ENCODE results near the gene MTA3.

MTA3 gene

DNA sequence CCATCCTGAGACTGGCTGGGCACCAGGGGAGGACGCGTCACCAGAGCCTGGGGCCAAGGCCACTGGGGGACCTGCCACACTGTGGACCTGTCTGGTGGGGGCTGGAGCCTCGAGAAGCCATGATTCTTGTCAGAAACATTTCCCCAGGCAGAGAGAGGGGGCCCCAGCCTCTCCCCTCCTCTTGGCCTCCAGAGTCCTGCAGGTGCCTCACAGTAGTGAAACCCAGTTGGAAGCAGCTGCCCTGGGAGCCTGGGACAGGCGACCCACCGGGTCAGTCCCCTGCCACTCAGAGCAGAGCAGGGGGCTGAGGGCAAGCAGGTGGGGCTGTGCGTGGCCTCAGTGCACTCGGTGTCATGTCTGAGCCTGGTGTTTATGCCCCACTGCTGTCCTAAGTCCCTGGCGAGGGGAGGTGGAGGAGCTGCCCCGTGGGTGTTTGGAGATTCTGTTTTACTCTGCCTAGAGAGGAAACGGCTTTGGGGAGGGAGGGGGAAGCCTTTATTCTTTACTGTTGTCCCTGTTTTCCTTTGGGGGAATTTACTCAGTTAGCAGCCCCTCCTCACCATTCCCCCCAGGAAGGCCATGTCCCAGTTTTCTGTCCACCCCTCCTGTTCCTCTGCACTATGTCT lies 187.8 kb downstream of the MTA3 start:
- peaks cover 22 to 59% (median 49%) of the 10 kb centered on the region in 4 experiments for H3K4me1 ChIP-seq (ENCODE audit: control extremely low read depth in 1 of 4, control insufficient read depth in 4 of 4, insufficient read depth in 4 of 4, low read length in 3 of 4)
- CTCF ChIA-PET: interaction anchor here (1.2 to 2.3 kb wide), 2 partner anchors 11 to 36 kb away, joined by 3 to 5 read pairs; partner anchors contain the start of gene HAAO

DNA sequence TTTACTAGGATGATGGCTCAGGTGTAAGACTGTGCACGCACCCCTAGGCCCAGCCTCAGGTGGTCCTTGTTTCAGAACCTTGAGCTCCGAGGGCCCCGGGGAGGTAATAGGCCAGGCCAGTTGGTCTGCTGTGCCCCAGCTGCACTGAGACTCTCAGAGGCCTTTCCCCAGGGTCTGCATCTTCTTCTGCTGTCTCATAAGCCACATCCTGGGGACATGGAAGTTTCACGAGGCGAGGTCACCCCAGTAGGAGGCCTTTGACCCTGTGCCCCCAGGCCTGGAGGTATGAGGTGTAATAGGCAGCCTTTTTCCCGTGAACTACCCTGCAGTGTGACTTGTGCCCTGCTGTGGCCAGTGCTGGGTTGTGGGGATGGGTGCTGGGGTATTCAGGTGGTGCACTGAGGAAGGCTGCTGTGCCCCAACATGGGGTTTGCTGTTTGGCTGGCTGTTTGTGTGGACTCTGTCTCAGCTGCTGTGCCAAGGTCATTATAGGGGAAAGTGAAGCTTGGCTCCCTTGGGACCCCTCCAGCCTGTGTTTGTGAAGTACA lies 188.6 kb downstream of the MTA3 start:
- H3K4me1 ChIP-seq (ENCODE audit: control extremely low read depth in 1 of 4, control insufficient read depth in 4 of 4, insufficient read depth in 4 of 4, low read length in 3 of 4): peaks cover 14 to 51% (median 41%) of the 10 kb centered on the region in 4 experiments
- WGBS (ENCODE audit: insufficient coverage): 88% methylated on average over 5 of the region's 6 CpGs
- no peak for DNase-seq
- no peaks in the 10 kb centered on the region for H3K9me3 ChIP-seq (ENCODE audit: control extremely low read depth in 1 of 5, control insufficient read depth in 4 of 5, insufficient read depth in 2 of 5, low read depth in 1 of 5, low read length in 4 of 5)
- no peak overlapping the region for H3K4me3 ChIP-seq (ENCODE audit: control insufficient read depth in 1 of 7, extremely low read depth in 1 of 7, insufficient read depth in 4 of 7, low read depth in 2 of 7, low read length in 6 of 7)
- H3K27ac ChIP-seq (ENCODE audit: insufficient read depth in 1 of 2, low read depth in 1 of 2, low read length in 2 of 2, poor library complexity in 1 of 2, severe bottlenecking in 2 of 2): no peak overlapping the region
- ChIA-PET POLR2A (interaction anchor here (0.6 kb wide), 1 partner anchor 481 kb away, joined by 5 read pairs; no protein-coding TSS in a partner anchor), CTCF (interaction anchor here (1.5 kb wide), 1 partner anchor 10 kb away, joined by 3 read pairs; no protein-coding TSS in a partner anchor)
- H3K27me3 ChIP-seq (replicated peaks in 2 of 5; ENCODE audit: control insufficient read depth in 4 of 5, insufficient read depth in 5 of 5, low read length in 4 of 5): no peaks in the 10 kb centered on the region
- no peaks in the 10 kb centered on the region for H3K36me3 ChIP-seq (ENCODE audit: control insufficient read depth in 4 of 4, insufficient read depth in 4 of 4, low read length in 3 of 4)

More for the DNA sequence above, 187.8 kb downstream of the MTA3 start:
- Histone ChIP-seq H3K36me3 (ENCODE audit: control insufficient read depth in 4 of 4, insufficient read depth in 4 of 4, low read length in 3 of 4) (no peaks in the 10 kb centered on the region), H3K27me3 (replicated peaks in 2 of 5; ENCODE audit: control insufficient read depth in 4 of 5, insufficient read depth in 5 of 5, low read length in 4 of 5) (no peaks in the 10 kb centered on the region), H3K4me3 (ENCODE audit: control insufficient read depth in 1 of 7, extremely low read depth in 1 of 7, insufficient read depth in 4 of 7, low read depth in 2 of 7, low read length in 6 of 7) (no peak overlapping the region), H3K9me3 (ENCODE audit: control extremely low read depth in 1 of 5, control insufficient read depth in 4 of 5, insufficient read depth in 2 of 5, low read depth in 1 of 5, low read length in 4 of 5) (no peaks in the 10 kb centered on the region), H3K27ac (ENCODE audit: insufficient read depth in 1 of 2, low read depth in 1 of 2, low read length in 2 of 2, poor library complexity in 1 of 2, severe bottlenecking in 2 of 2) (no peak overlapping the region)
- no peak for DNase-seq
- POLR2A ChIA-PET: no interaction called here
- 96% methylated on average over 7 of the region's 10 CpGs for WGBS (ENCODE audit: insufficient coverage)

DNA sequence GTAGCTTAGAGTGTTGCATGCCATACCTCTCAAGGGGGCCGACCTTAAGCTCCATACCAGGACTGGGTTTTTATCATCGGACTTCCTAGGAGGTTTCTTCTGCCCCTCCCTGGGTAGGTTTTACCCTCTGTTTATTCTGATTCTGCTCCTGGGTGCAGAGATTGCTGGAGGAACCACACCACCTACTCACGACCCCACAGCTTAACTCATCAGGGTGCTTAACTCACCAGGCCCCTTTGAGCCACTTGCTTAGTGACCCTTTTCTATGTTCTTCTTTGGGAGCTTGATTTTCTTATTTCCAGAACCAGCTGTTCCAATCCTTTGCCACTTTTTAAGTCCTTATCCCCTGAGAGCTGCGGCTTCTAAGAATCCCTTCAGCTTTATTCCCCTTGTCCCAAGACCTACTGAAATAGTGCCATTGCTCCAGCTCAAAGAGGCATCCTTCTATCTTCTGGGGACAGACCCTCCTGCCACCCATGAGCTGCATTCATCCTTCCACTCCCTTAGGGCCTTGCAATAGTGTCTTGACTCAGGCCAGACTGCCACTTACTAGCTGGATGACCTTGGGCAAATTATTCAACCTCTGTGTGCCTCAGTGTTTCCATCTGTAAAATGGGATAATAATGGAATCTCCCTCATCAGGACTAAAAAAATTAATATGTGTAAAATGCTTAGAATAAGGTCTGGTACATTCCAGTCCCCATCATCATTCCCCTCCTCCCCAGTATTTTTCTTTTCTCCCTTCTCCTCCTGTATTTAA lies 189.7 kb downstream of the MTA3 start:
- no peaks in the 10 kb centered on the region for H3K36me3 ChIP-seq (ENCODE audit: control insufficient read depth in 4 of 4, insufficient read depth in 4 of 4, low read length in 3 of 4)
- WGBS (ENCODE audit: insufficient coverage): 96% methylated on average over 4 of the region's 4 CpGs
- DNase-seq: no peak
- no peaks in the 10 kb centered on the region for H3K9me3 ChIP-seq (ENCODE audit: control extremely low read depth in 1 of 5, control insufficient read depth in 4 of 5, insufficient read depth in 2 of 5, low read depth in 1 of 5, low read length in 4 of 5)
- ChIA-PET CTCF (interaction anchor here (0.8 to 1.5 kb wide), 5 partner anchors 9 to 47 kb away, joined by 3 to 6 read pairs (median 3); no protein-coding TSS in a partner anchor), POLR2A (interaction anchor here (0.6 kb wide), 1 partner anchor 480 kb away, joined by 5 read pairs; no protein-coding TSS in a partner anchor)
- H3K4me1 ChIP-seq (ENCODE audit: control extremely low read depth in 1 of 4, control insufficient read depth in 4 of 4, insufficient read depth in 4 of 4, low read length in 3 of 4): peaks cover 6 to 41% (median 31%) of the 10 kb centered on the region in 4 experiments
- H3K27me3 ChIP-seq (replicated peaks in 2 of 5; ENCODE audit: control insufficient read depth in 4 of 5, insufficient read depth in 5 of 5, low read length in 4 of 5): no peaks in the 10 kb centered on the region
- H3K27ac ChIP-seq (ENCODE audit: insufficient read depth in 1 of 2, low read depth in 1 of 2, low read length in 2 of 2, poor library complexity in 1 of 2, severe bottlenecking in 2 of 2): no peak overlapping the region
- no peak overlapping the region for H3K4me3 ChIP-seq (ENCODE audit: control insufficient read depth in 1 of 7, extremely low read depth in 1 of 7, insufficient read depth in 4 of 7, low read depth in 2 of 7, low read length in 6 of 7)

DNA sequence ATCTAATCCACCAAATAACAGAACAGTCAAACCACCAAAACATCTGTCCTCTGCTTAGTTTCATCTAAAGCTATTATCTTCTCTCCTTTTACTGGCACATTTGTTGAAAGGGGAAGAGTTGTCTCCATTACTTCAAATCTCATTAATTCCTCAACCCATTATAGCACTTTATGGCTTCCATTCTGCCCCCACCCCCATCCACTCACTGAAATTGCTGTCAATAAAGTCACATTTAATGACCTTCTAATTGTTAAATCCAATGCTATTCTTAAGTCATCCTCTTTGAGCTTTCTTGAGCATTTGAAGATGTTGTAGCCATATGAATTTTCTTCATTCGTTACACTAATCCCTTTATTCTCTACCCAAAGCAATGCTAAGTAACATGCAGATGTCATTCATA lies 190.3 kb downstream of the MTA3 start:
- Histone ChIP-seq H3K4me3 (ENCODE audit: control insufficient read depth in 1 of 7, extremely low read depth in 1 of 7, insufficient read depth in 4 of 7, low read depth in 2 of 7, low read length in 6 of 7) (no peak overlapping the region), H3K27me3 (replicated peaks in 2 of 5; ENCODE audit: control insufficient read depth in 4 of 5, insufficient read depth in 5 of 5, low read length in 4 of 5) (no peaks in the 10 kb centered on the region), H3K9me3 (ENCODE audit: control extremely low read depth in 1 of 5, control insufficient read depth in 4 of 5, insufficient read depth in 2 of 5, low read depth in 1 of 5, low read length in 4 of 5) (no peaks in the 10 kb centered on the region), H3K27ac (ENCODE audit: insufficient read depth in 1 of 2, low read depth in 1 of 2, low read length in 2 of 2, poor library complexity in 1 of 2, severe bottlenecking in 2 of 2) (no peak overlapping the region), H3K4me1 (ENCODE audit: control extremely low read depth in 1 of 4, control insufficient read depth in 4 of 4, insufficient read depth in 4 of 4, low read length in 3 of 4) (peaks cover 4 to 40% (median 31%) of the 10 kb centered on the region in 4 experiments), H3K36me3 (ENCODE audit: control insufficient read depth in 4 of 4, insufficient read depth in 4 of 4, low read length in 3 of 4) (no peaks in the 10 kb centered on the region)
- CTCF ChIA-PET: interaction anchor here (1.0 to 1.4 kb wide), 2 partner anchors 10 to 11 kb away, joined by 4 to 6 read pairs; no protein-coding TSS in a partner anchor
- no peak for DNase-seq
- whole genome bisulfite sequencing (ENCODE audit: insufficient coverage): 83% methylated on average over 1 of the region's 1 CpG
- POLR2A ChIA-PET: no interaction called here

DNA sequence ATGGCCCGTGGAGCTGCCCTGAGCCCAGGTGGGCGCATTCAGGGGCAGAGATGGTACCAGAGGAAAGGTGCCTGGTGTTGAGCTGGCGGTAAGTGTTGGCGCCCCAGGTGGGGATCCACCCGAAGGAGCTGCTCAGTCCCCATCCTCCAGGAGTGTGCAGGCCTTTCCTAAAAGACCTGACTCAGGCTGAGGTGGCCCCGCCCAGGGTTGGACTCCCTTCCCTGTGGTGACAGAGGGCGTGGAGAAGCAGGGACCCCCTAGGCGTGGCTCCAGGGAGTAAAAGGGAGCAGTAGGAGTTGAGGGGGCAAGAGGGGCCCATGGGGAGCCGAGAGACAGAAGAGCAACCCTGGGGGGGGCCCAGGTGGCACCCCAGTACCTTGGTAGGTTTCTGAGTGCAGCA lies 193.1 kb downstream of the MTA3 start:
- H3K27ac ChIP-seq (ENCODE audit: insufficient read depth in 1 of 2, low read depth in 1 of 2, low read length in 2 of 2, poor library complexity in 1 of 2, severe bottlenecking in 2 of 2): no peak overlapping the region
- peaks cover 0 to 30% (median 16%) of the 10 kb centered on the region in 4 experiments for H3K4me1 ChIP-seq (ENCODE audit: control extremely low read depth in 1 of 4, control insufficient read depth in 4 of 4, insufficient read depth in 4 of 4, low read length in 3 of 4)
- no peak for DNase-seq
- WGBS (ENCODE audit: insufficient coverage): 96% methylated on average over 7 of the region's 9 CpGs
- H3K9me3 ChIP-seq (ENCODE audit: control extremely low read depth in 1 of 5, control insufficient read depth in 4 of 5, insufficient read depth in 2 of 5, low read depth in 1 of 5, low read length in 4 of 5): no peaks in the 10 kb centered on the region
- no peaks in the 10 kb centered on the region for H3K27me3 ChIP-seq (replicated peaks in 2 of 5; ENCODE audit: control insufficient read depth in 4 of 5, insufficient read depth in 5 of 5, low read length in 4 of 5)
- CTCF ChIA-PET: no interaction called here
- no peak overlapping the region for H3K4me3 ChIP-seq (ENCODE audit: control insufficient read depth in 1 of 7, extremely low read depth in 1 of 7, insufficient read depth in 4 of 7, low read depth in 2 of 7, low read length in 6 of 7)
- no peaks in the 10 kb centered on the region for H3K36me3 ChIP-seq (ENCODE audit: control insufficient read depth in 4 of 4, insufficient read depth in 4 of 4, low read length in 3 of 4)
- POLR2A ChIA-PET: no interaction called here

DNA sequence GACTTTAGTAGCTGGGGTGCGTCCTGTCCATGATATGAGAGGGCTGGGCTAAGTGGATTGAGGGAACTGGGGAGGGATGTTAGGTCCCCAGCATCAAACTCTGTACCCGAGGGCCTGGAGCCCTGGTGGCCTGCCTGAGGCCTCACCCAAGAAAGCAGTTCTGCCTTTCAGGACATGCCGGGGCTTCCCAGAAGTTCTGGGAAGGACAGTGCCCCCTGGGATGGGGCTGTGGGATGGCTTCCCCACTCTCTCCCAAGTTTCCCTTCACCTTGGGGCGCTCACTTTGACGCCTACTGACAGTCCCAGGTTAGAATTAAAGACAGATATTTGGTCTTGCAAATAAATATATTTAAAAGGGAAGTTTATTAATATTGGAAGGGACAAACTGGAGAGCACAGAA lies 193.7 kb downstream of the MTA3 start:
- ChIA-PET POLR2A (no interaction called here), CTCF (interaction anchor here (2.8 kb wide), 1 partner anchor 8 kb away, joined by 13 read pairs; no protein-coding TSS in a partner anchor)
- WGBS (ENCODE audit: insufficient coverage): 100% methylated on average over 4 of the region's 5 CpGs
- Histone ChIP-seq H3K27me3 (replicated peaks in 2 of 5; ENCODE audit: control insufficient read depth in 4 of 5, insufficient read depth in 5 of 5, low read length in 4 of 5) (no peaks in the 10 kb centered on the region), H3K9me3 (ENCODE audit: control extremely low read depth in 1 of 5, control insufficient read depth in 4 of 5, insufficient read depth in 2 of 5, low read depth in 1 of 5, low read length in 4 of 5) (no peaks in the 10 kb centered on the region), H3K4me1 (ENCODE audit: control extremely low read depth in 1 of 4, control insufficient read depth in 4 of 4, insufficient read depth in 4 of 4, low read length in 3 of 4) (peaks cover 0 to 24% (median 15%) of the 10 kb centered on the region in 4 experiments), H3K36me3 (ENCODE audit: control insufficient read depth in 4 of 4, insufficient read depth in 4 of 4, low read length in 3 of 4) (no peaks in the 10 kb centered on the region), H3K27ac (ENCODE audit: insufficient read depth in 1 of 2, low read depth in 1 of 2, low read length in 2 of 2, poor library complexity in 1 of 2, severe bottlenecking in 2 of 2) (no peak overlapping the region), H3K4me3 (ENCODE audit: control insufficient read depth in 1 of 7, extremely low read depth in 1 of 7, insufficient read depth in 4 of 7, low read depth in 2 of 7, low read length in 6 of 7) (no peak overlapping the region)
- no peak for DNase-seq

Measured in common myeloid progenitor, CD34-positive (primary cell).